HG03521 (cell line): ENCODE data around the gene JAZF1.

Source experiments
- ATAC-seq: cut with Tn5 transposase; IDR thresholded peaks from one replicate; pipeline ENCODE4 v1.9.1; 2021; ENCODE audit warnings: mild to moderate bottlenecking, moderate library complexity; ENCODE audit not compliant: unreplicated experiment

The JAZF1 gene

DNA sequence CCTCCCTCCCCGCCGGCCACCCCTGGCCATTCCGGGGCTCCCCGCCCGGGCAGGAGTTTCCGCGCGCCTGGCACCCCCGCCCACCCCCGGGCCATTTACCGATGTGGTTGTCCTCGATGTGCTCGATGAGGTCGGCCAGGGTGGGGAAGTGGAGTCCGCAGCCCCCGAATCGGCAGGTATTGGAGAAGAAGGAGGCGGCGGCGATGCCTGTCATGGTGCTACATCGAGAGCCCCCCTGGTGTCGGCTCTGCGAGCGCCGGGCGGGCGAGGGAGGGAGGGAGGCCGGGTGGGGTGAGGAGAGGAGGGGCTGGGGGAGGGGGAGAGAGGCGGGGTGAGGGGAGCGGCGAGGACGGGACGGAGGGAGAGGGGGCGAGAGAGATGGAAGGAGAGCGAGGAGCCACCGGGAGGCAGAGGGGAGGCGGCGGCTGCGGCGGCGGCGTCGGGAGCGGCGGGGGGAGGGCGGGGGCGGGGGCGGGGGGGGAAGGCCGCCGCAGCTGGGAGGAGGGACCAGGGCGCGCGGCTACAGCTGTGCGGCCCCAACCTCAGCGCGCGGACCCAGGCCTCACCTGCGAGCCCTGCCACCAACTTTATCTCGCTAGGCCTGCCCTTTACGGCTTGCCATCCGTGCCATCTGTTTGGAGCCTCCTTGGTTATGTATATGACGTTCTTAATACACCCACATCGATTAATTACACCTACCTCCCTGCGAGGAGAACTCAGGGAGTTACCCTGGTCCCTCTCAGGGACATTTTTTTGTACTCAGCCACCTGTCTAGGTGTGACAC, at the start of gene JAZF1:
TSS of gene JAZF1 (minus strand) at position 432 of the 784 bp plus-strand sequence.
- ATAC-seq, result no peak

DNA sequence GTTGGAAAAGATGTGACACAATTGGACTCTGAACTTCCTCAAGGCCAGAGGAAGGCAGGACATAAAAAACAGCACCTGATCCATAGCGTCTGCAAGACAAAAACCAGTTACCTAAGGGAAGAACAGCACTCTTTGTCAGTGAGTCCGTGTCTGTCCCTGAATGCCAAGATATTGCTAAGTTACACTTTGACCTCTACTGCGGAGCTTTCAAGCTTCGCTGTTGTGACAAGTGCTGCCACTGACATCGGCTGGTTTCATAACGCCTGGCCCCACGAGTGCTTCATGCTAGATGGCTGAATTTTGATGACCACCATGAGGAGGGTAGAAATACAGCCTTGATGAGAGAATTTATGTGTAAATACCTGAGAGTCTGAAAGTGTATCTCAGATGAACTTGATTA, 49.7 kb upstream of the JAZF1 start:
- ATAC-seq, result no peak

DNA sequence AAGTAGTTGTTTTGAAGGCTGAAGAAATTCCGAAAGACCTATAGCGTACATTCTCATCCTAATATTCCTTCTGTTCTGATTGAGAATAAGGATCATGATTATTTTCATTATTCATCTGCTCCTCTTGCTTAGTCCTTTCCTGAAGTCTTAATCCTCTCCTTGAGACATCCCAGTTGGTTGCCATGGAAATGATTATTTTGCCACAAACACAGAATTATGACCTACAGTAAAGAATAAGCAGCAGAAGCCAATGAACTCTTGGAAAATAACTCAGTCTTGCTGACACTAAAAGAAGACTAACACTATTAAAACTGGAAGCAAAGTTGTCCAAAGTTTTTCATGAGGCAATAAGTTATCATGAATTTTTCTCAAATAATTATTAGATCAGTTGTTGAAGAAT, 47.8 kb upstream of the JAZF1 start:
- ATAC-seq, result no peak

DNA sequence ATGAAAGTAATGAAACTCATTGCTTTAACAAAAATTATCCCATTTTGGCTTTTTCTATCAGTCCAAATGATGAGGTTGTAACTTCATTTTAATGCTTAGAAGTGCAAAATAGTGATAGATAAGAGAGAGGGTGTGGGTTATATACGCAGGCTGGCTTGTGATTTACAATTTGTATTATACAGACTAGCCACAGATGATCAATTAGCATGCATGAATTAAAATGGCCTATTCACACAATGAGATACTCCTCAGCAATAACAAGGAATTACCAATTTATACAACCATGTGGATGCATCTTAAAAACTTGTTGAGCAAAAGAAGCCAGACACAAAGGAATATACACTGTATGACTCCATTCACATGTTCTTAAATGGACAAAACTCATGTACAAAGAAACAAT, 45.4 kb upstream of the JAZF1 start:
- no peak for ATAC-seq

DNA sequence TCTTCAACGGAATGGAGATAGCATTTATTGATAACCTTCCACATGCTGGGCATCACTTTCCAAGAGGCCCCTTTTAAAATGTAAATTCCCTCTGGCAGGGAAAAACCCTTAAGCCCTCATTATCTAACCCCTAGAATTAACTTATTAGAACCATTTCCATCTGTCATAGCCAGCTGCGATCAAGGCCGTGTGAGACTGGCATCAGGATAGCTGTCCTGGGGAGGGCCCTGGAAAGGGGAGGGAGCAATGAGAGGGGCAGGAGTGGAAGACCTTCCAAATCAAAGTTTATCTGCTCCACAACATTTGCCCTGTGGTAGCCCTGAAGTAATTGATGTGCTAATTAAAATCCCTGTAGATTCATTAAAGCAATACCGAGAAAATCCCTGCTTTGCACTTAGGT, 45.0 kb upstream of the JAZF1 start:
- no peak for ATAC-seq

DNA sequence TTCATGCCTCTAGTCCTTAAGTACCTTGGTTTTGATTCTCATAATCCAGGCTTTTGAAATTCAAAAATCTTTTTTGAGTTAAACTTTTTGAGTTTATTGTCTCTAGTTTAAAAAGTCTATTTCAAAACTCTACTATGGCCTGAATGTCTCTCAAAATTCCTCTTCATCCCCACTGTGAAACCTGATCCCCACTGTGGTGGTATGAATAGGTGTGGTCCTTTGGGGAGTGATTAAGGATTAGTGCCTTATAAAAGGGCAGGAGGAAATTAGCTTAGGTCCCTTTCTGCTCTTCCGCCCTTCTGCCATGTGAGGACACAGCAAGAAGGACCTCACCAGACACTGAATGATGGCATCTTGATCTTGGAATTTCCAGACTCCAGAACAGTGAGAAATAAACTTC, 44.1 kb upstream of the JAZF1 start:
- ATAC-seq, result no peak

DNA sequence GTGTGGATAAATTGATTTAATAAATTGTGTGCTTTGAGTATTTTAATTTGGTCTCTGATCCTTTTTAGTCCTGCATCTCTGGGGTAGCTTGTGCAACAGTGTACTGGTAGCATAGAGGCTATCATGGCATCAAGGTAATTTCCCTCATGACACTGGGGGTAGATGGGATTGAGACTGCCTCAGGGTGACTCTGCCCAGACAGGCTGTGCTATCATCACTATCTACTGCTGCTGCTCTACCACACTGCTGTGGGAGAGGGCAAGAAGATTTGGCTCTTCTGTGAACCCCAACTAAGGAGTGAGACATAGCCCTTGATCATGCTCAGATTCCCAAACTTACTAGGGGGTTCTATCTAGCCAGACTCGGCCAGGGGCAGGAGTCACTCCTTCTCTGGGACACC, 43.6 kb upstream of the JAZF1 start:
- no peak for ATAC-seq

DNA sequence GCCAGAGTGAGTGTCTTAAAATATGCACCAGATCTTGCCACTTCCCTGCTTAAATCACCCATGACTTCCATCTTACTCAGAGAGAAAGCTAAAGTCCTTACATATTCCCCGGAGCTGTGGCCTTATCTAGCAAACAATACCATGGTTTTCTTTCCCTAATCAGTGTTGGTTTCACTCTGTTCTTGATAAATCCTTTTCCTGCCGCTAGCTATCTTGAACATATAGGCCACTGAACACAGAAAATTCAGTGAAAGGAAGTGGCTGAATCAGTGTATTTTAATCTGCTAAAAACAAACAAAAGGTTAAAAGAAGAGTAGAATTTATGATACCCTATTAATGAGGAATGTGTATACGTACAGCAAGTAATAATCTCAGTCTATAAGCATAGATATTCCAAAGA, 42.0 kb upstream of the JAZF1 start:
- no peak for ATAC-seq

DNA sequence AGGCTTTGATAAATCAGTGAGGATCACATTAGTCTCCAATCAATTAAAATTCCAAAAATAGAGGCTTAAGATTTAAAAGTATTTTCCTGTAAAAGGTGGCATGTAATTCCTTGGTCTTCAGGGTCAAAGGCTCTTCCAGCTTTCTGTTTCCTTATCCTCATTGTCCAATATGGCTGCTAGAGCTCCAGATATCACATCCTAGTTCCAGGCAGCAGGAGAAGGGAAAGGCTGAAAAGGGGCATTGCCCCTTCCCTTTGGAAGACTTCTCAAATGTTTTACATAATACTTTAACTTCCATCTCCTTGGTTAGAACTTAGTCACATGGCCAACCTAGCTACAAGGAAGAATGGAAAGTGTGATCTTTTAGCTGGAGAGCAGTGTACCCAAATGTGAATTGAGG, 39.2 kb upstream of the JAZF1 start:
- no peak for ATAC-seq

DNA sequence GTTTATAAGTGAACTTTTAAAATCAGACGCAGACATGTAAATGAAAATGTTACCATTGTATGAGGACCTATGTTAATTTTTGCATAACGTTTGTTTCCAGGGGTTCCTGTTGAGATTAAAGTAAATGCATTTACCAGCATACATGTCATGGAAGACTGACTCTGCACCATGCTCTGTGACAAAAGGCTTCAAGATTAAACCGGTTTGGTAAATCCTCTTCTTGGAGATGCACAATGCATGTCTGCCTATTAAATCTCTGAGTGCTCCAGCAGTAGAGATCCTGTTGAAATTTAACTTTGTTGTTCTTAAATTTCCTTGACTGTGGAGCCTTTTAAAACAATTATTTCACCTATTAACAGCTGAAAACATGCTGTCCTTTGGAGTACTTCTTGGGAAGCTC, 36.5 kb upstream of the JAZF1 start:
- ATAC-seq, result no peak

DNA sequence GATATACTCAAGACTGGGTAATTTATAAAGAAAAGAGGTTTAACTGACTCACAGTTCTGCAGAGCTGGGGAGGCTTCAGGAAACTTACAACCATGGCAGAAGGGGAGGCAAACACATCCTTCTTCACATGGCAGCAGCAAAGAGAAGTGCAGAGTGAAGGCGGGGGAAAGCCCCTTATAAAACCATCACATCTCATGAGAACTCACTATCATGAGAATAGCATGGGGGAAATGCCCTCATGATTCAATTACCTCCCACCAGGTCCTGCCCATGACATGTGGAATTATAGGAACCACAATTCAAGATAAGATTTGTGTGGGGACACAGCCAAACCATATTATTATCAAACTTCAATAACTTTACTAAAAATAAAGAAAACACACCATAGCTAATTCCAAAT, 30.4 kb upstream of the JAZF1 start:
- no peak for ATAC-seq

DNA sequence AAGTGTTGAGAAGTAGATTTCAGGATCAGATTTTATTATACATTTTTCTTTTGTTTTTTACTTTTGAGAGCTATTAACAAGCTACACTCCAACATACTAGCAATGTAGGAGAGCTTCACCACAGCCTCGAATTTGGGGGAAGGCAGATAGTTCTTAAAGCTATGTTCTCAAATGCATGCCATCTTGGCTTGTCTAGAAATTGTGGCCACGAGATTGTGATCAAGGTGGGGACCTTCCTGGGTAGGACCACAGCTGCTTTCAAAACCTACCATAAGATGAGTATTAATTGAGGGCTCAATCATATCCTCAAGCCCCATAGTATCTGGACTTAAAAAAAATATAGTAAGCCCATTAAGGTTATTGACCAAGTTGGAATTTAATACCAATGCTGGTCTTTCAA, 27.9 kb upstream of the JAZF1 start:
- ATAC-seq, result no peak

DNA sequence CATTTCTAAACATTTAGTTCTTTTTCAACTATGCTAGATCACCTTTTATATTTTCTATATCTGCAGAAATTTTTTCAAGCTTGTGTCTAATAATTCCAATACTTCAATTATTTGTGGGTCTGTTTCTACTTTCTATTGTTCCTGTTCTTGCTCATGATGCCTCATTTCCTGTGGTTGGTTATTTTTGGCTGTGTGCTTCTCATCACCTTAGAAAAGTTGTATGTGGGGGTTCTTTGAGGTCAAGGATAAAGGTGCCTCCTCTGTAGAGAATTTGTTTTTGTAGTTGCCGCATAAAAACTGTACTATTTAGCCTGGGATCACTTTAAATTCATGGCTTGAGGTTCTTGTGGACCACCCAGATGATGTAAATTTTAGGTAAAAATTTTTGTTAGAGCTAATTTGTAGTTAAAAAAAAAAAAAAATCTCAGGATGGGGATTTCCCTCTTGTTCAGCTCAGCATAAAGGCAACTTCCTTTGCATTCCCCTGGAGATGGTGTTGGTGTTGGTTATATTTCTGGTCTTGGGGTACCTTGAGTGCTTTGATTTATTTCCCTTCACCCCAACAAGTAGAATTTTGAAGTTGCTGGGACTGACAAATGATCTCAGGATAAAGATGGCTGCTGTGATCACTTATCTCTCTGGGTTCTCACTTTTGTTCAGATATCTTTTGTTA, 27.0 kb upstream of the JAZF1 start:
- ATAC-seq, result no peak

DNA sequence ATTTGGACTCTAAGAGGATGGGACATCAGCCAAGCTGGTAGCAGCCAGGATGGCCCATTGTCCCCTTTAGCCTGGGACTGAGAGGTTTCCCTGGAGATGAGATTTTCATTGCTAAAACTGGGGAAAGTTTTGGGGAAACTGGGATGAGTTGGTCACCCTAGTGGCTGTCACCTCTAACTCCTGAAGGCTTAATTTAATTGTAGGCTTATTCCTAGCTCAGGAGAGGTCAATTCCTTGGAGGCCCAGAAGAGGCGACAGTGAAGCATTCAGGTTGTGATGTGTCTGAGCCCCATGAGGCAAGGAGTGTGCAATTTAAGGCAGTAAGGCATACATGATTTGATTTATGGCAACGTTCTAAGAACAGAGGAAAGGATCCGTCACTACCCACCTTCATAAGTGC, 24.9 kb upstream of the JAZF1 start:
- no peak for ATAC-seq

DNA sequence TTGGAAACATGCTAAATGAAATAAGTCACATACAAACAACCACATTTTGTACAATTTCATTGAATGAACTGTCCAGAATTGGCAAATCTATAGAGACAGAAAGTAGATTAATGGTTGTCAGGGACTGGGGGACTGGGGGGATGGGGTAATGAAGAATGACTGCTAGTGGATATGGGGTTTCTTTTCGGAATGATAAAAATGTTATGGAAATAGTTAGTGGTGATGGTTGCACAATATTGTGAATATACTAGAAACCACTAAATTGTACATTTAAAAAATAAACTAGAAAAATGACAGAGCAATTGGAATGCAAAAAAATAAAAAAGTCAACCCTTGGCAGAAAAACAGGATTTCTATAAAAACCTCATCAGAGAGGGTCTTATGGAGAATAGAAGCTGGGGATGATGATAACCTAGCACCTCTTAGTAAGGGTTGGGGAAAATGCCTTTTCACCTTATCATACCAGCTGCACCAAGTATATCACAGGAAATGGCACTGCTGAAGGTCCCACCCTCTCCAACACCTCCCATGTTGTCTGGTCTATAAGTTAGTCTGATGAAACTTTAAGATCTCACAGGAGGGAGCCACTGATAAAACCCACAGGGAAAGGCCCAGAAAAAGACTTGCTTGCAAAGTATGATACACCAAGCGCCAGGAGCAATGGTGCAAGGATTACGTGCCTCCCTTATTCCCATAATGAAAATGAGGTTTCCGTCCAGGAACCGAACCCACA, 23.1 kb upstream of the JAZF1 start:
- no peak for ATAC-seq

DNA sequence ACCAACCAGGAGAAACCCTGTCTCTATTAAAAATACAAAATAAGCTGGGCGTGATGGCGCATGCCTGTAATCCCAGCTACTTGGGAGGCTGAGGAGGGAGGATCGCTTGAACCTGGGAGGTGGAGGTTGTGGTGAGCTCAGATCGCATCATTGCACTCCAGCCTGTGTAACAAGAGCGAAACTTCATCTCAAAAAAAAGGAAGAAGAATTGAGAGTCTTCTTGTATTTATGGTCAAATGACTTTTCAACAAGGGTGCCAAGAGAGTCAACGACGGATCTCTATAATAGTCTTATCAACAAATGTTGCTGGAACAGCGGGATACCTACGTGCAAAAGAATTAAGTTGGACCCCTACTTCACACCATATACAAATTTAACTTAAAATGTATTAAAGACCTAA, 21.6 kb upstream of the JAZF1 start:
- no peak for ATAC-seq

DNA sequence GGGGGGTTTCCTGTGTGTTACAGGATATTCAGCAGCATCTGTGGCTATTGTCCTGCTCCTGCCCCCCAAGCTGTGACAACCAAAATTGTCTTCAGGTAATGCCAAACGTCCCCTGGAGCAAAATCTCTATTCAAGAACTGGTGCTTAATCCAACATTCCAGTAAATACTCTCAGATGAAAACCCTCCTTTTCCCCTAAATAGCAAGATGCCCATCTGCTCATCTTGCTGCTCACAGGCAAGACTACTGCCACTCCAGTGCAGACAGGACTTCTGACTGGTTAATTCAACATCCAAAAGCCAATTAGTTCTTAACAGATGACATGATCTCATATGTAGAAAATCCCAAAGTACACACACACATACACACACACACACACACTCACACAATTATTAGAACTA, 20.5 kb upstream of the JAZF1 start:
- no peak for ATAC-seq

DNA sequence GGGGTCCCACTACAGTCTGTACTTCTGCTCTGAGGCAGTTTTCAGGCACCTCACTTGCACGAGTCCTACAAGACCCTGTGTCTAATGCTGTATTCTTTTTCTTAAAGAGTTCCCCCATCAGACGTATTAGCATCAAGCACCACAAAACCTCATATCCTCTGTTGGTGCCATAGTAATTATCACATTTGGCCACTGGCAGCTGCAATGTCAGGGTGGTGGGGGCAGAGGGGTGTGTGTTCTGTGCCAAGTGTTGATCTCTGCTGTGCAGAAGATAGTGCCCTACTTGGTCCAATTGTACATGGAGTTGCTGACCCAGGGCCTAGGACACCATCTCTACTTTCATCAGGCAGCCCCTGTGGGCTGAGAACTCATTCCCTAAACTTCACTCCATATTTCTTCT, 20.0 kb upstream of the JAZF1 start:
- ATAC-seq, result no peak

DNA sequence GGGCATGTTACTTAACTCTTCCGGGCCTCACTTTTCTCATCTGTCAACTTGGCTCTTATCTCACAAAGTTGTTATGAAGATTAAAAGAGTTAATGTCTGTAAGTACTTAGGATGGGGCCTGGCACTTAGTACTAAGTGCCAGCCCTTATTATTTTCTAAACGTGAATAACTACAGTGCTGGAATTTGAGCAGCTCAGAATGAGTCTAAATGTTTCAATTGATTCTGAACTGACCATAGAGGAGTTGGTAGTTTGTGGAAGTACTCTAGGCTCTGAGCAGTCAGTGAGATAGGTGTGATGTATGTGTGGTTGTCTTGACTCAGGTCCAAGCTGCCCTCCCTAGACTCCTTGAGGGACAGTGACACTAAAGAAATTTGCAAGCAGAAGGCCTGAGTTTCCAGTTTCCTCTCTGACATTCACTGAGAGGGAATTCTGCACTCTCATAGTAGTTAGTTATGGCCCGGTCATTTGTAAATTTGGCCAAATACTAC, 18.5 kb upstream of the JAZF1 start:
- no peak for ATAC-seq

DNA sequence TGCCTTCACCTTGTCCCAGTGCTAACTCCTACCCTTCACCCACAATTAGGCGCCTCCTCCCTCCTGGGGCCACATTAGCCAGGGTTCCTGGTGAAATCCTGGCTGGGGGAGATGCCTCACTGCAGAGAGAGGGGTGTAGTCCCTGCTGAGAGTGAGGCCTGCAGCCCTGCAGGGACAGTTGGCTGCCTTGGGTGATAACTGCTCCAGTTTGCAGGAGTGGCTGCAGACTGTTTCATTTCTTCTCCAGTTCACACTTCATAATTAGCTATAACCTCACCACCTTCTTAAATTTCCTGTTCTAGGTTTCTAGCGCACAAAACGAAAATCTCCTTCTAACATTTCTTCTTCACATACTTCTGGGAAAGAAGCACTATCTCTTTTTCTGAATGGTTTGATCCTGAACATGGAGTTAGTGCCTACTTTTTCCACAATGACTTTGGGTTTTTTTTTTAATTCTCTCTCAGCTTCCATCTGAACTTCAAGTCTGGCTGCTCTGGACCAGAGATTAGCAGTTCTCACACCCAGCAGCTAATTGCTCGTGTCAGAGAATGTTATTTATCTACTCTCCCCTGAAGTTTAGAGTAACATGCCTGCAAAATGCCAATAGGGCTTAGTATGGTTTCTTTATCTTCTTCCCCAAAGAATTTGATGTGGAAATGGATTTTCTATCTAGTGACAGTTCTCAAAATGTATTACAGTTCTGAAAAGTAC, 15.5 kb upstream of the JAZF1 start:
- no peak for ATAC-seq
